ENCODE data around the gene HIGD2B.
"Not testable (repeated sequence)": the region's sequence is repeated elsewhere in the genome, so short reads cannot be mapped to it uniquely, and the experiment has no call there.

The HIGD2B gene

DNA sequence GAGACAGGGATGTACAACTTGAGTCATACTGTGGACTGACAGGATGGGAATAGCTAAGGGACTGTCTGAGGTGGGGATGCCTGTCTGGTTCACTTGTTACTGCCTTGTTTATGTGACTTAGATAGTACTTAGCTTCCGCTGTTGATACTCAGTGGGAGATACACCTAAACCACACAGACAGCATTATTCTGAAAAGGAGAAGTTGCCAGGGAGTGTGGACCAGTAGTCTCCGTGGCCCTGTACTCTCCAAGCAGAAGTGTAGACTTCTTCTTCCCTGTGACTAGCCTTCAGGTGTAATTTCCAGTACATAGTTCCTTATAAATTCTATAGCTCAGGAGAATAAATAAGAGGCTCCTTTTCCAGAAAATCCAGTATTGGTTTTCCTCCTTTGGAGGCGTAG lies 5.1 kb downstream of the HIGD2B start:
- FAIRE-seq (no peak), DNase-seq (ENCODE audit: insufficient read length, low spot score) (no peak)

GRCh38 chr15:72676838-72677237 lies 9.1 kb downstream of the HIGD2B start:
- DNase-seq (ENCODE audit: insufficient read length, low spot score) (no peak), FAIRE-seq (no peak)

DNA sequence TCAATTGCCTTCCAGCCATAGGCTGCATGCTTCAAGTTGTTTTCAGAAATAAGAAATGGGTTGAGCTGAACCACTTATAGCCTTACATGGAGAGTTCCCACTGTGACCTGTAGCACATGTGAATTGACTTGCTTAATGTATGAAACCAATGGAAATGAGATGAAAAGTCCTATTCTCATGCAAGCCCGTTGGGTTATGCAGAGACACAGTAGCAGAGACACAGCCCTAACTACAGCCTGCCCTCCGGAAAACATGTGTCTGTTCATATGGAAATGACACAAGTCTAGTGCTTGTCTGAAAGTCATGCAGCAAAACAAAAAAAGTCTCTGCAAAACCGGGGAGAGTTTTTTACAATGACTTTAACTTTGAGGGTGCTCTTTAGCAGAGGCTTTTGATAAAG lies 14.5 kb downstream of the HIGD2B start:
- DNase-seq (ENCODE audit: insufficient read length, low spot score) (no peak), FAIRE-seq (no peak)

DNA sequence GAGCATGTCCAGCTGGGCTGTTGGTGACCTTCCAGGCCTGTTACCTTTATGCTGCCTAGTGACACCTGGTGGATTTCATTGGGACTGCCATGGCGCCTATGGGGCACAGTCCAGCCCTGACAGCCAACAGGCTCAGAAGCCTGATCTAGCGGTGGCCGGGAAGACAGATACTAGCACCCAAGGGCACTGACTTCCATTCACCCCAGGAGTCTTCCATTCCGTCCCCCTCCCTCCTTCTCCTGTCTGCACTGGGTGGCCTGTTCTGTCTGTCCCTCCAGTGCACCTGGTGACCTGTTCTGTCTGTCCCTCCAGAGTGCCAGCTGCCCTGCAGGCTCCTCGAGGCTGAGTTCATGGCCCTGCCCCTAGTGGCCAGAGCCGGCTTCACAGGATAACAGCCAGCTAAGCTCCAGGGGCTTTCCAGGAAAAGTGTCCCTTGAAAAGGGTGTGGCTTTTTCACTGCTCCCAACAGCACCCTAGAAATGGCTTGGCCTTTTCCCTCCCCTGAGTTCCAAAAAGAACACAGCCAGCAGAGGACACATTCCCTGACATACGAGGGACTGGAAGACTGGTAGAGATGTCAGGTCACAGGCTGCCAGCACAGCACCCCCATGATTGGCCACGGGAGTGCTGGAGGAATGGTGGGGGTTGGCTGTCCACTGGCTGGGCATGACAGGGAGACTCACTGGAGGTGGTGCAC lies 15.2 kb downstream of the HIGD2B start:
- DNase-seq (ENCODE audit: insufficient read length, low spot score) = peak; percentile 49
- FAIRE-seq = peak; percentile 76

- DNase-seq (ENCODE audit: insufficient read length, low spot score); FAIRE-seq: not testable (repeated sequence)
Observed at GRCh38 chr15:72669803-72670202, 16.2 kb downstream of the HIGD2B start.

- not testable (repeated sequence) for DNase-seq (ENCODE audit: insufficient read length, low spot score); FAIRE-seq
Observed at GRCh38 chr15:72665706-72666105, 20.3 kb downstream of the HIGD2B start.

DNA sequence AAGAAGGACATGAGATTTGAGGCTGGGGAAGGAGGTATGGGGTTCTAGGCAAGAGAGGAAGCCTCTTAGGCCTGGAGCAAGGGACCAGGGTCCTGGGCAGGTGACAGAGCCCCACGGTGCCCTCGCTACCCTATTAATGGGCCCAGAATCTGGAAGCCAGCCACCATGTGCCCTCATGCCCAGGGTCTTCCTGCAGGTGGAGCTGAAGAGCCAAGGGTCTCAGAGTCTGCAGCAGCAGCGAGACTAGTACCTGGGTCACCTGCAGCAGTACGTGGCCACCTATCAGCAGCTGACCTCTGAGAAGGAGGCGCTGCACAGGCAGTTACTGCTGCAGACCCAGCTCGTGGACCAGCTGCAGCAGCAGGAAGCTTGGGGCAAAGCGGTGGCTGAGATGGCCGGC lies 22.1 kb downstream of the HIGD2B start:
- not testable (repeated sequence) for FAIRE-seq; DNase-seq (ENCODE audit: insufficient read length, low spot score)

- not testable (repeated sequence) for DNase-seq (ENCODE audit: insufficient read length, low spot score); FAIRE-seq
Observed at GRCh38 chr15:72661081-72661480, 24.9 kb downstream of the HIGD2B start.

DNA sequence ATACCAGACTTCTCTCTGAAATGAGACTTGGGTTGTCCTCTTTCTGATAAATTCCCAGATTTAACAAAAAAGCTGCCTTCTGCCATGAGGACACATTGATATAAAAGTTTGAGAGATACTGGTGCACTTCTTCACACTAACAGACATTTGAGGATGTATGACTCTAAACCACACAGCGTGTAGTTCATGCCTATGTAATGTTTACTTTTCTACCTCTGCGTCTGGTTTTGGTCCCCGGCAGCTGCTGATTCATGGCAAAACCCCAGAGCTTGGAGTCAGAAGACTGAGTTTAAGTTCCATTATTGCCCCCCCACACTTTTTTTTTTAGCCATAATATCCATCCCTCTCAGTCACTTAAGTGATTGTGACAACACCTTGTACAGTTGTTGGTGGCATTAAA lies 30.0 kb downstream of the HIGD2B start:
- not testable (repeated sequence) for FAIRE-seq; DNase-seq (ENCODE audit: insufficient read length, low spot score)

DNA sequence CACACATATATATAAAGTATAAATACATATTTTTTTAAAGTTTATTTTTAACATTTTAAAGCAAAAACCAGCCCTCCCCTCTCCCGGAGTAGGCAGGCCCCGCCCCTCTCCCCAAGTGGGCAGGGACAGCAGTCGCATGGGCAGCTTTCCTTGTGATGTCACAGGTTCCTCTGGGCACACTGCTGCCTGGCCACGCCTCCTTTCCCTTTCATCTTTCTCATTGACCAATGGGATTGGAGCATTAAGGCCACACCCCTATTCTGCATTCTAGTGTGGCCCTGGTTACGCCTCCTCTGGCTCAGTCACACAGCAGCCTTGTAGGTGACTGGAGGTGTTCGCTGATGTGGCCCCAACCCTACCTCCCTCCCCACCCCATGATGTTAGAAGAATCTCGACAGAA lies 31.6 kb downstream of the HIGD2B start, which contains the start of gene GOLGA6B:
TSS of gene GOLGA6B (plus strand) at position 301 of the 400 bp plus-strand sequence. CDS start at position 342, 41 bp downstream.
- FAIRE-seq; DNase-seq (ENCODE audit: insufficient read length, low spot score): not testable (repeated sequence)

GRCh38 chr15:72648631-72649253 lies 37.2 kb downstream of the HIGD2B start:
- FAIRE-seq = not testable (repeated sequence)

DNA sequence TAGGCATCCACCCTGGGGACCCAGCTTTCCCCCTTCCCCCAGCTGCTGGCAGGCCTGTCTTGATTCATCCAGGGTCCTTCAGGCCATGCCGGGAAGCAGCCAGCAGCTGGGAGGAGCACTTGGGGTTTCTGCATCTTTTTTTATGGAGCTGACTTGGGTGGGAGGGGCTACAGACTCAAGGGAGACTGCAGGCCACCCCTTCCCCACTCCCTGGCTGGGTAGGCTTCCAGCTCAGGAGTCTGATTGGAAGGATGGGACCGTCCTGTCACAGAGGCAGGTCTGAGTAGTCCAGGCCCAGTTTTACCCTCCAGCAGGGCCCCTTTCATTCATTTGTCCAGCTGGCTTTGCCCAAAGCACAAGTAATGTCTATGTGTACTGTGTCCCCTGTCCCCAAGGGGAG lies 43.7 kb downstream of the HIGD2B start:
- FAIRE-seq; DNase-seq (ENCODE audit: insufficient read length, low spot score): not testable (repeated sequence)

More at GRCh38 chr15:72648631-72649253, 37.2 kb downstream of the HIGD2B start:
- DNase-seq (ENCODE audit: insufficient read length, low spot score) = not testable (repeated sequence)

DNA sequence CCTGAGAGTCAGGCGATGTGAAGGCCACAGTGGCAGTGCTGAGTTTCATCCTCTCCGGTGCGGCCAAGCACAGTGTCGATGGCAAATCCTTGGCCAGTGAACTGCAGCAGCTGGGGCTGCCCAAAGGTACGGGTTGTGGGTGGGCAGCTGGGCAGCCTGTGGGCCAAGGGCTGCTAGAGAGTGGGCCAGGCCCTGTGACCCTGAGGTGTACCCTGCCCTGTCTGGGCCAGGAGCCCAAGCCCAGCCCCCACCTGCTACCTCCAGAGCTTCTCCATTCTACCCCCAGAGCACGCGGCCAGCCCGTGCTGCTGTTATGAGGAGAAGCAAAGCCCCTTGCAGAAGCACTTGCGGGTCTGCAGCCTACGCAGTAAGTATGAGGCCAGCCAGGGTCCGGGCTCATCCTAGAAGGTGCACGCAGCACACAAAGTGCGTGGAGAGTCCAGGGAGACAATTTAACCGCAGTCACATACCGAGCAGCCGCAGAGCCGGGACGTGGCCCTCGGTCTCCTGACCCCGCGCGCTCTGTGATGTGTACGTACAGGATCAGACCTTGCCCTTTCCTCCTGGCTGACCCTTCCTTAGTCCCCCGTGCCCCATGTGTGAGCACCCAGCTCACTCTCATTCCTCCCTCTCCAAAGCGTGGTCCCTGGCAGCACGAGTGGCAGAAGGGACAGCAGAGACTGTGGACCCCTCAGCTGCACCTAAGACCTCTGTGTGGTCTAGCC lies 46.1 kb downstream of the HIGD2B start:
- DNase-seq (ENCODE audit: insufficient read length, low spot score); FAIRE-seq: not testable (repeated sequence)

GRCh38 chr15:72636519-72637282 lies 49.3 kb downstream of the HIGD2B start:
- not testable (repeated sequence) for DNase-seq (ENCODE audit: insufficient read length, low spot score)
- FAIRE-seq = peak; percentile 54

DNA sequence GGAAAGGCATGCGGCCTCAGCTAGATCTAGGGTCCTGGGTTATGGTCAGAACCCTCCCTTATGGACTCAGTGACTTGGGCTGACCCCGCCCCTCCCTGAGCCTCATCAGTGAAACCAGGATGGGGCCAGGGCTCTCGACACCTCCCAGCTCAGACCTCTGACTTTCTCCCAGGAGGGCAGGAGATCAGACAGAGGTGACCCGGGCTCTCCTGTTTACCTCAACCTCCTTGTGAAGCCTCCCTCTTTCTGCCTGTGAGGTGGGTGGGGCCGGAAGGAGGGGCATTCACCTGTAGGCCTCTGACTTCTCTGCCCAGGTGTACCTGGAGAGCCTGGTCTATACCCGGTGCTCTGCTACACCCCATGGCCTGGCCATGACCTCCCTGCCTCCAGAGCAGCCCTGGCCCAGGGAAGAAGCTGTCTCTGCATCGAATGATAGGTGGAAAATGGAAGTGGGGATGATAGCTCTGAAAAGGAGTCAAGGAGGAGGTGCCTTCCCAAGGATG lies 56.9 kb downstream of the HIGD2B start:
- not testable (repeated sequence) for FAIRE-seq; DNase-seq (ENCODE audit: insufficient read length, low spot score)

DNA sequence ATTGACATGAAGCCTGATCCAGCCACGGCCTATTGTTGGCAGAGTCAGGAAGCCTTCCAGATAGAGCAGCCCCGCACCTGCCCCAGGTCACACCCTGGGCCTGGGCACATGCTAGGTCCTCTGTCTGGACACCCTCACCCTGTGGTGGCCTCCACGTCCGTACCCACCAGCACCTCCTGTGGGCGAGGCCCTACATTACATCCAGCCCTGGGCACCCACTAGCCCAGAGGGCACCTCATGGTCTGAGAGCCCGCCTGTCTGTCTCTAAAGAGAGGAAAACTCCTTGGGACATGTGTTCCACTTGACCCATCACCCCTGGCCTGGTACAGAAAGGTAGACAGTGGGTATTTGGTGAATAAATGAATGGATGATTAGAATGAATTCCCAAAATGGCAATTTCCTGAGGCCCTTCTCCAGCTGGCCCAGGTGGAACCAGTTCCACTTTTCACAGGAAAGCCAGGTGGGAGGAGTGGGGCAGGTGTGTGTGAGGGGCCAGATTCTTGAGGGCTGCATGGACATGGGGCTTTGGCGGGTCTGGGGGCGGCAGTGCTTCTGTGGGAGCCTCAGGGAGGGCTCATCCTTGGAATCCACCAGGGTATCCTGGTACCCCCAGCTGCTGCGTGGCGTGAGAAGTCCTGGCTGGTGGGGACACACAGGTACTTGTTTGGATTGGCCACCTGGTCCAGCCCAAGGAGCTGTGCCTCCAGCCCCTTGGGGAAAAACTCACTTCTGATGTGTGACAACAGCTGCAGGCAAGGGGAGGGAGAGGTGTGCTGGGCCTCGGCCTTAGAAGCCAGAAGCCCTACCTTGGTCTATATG lies 57.5 kb downstream of the HIGD2B start:
- not testable (repeated sequence) for FAIRE-seq; DNase-seq (ENCODE audit: insufficient read length, low spot score)

DNA sequence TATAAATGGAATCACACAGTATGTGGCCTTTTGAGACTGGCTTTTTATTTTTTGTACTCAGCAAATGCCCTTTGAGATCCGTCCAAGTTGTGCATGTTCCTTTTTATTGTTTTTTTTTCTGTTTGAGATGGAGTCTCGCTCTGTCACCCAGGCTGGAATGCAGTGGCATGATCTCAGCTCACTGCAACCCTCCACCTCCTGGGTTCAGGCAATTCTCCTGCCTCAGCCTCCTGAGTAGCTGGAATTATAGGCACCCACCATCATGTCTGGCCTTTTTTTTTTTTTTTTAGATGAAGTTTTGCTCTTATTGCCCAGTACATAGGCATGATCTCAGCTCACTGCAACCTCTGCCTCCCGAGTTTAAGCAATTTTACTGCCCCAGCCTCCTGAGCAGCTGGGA lies 59.8 kb downstream of the HIGD2B start:
- not testable (repeated sequence) for FAIRE-seq; DNase-seq (ENCODE audit: insufficient read length, low spot score)

Measured in GM19239 (cell line).